Psoas muscle (tissue), 8 donors: ENCODE data around the gene DNAJC19. TPM values are rescaled to one million over a fixed set of nuclear protein-coding genes. Genes with fewer than 3 reads are reported as not detected.
A peak's percentile ranks its signal among the peaks of the same experiment; 100 is the strongest.

Experiments
- ATAC-seq, 4 donors: fragments of 200-7000 bp; cut with Tn5 transposase; one replicate each; pipeline ENCODE4 v1.9.1; 2020; ENCODE audit warnings: moderate library complexity in 3 of 4, mild to moderate bottlenecking in 2 of 4
- DNase-seq, 2 donors: peaks; one replicate each; pipeline ENCODE4 v3.0.0-alpha.2; 2020
- H3K27ac ChIP-seq: fragments of 200-600 bp; one replicate; pipeline ENCODE4 v1.8.0; 2022
- H3K27me3 ChIP-seq, 3 donors: fragments of 200-600 bp in 1 of 3; one replicate each; pipeline versions ENCODE4 v1.6.1 to v1.8.0; 2013 to 2022; ENCODE audit warnings: low read length in 2 of 3, mild to moderate bottlenecking in 2 of 3, moderate library complexity in 1 of 3; ENCODE audit not compliant: insufficient read depth in 3 of 3
- H3K36me3 ChIP-seq, 2 donors: fragments of 200-600 bp in 1 of 2; one replicate each; pipeline versions ENCODE4 v1.6.1 to v1.8.0; 2013 to 2022; ENCODE audit warnings: low read depth in 1 of 2, mild to moderate bottlenecking in 1 of 2, moderate library complexity in 1 of 2; ENCODE audit not compliant: insufficient read depth in 1 of 2
- H3K4me1 ChIP-seq: fragments of 200-600 bp; one replicate; pipeline ENCODE4 v1.8.0; 2022
- H3K4me3 ChIP-seq: fragments of 200-600 bp; one replicate; pipeline ENCODE4 v1.8.0; 2022; ENCODE audit warnings: mild to moderate bottlenecking
- H3K9me3 ChIP-seq: fragments of 200-600 bp; one replicate; pipeline ENCODE4 v1.8.0; 2022
- WGBS, 3 donors: extraction: QIAGEN DNeasy Blood & Tissue Kit; methylation state at CpG; one replicate each; pipeline versions ENCODE4 v1.1.6 to v1.1.7; 2013; 5-methylcytosine and 5-hydroxymethylcytosine counted together
- intact Hi-C, 2 donors: fragments of 100-400 bp; cut with DNase I; formaldehyde crosslinking; loops; one replicate each; pipeline versions ENCODE4 v1.11.0 to v1.14.2; 2022
- polyA plus RNA-seq, 3 donors: library from polyadenylated mRNA; stranded (reverse); fragments of 200-250 nt; gene quantifications; one replicate each; pipeline ENCODE4 v1.2.3, GENCODE V29; 2013
- total RNA-seq, 4 donors: library from RNA; stranded (reverse); fragmentation: NEBNext Ultra II Directional in 2 of 4; extraction: Animal tissue kit (Norgen Biotek cat#: 25700) in 2 of 4; gene quantifications; one replicate each; pipeline versions ENCODE4 v1.2.1 to v1.2.4, GENCODE V29; 2021 to 2023
- TF ChIP-seq, protein P1 (sequence below): fragments of 200-600 bp; IDR thresholded peaks from one replicate; pipeline ENCODE4 v1.8.0; 2022; ENCODE audit warnings: antibody characterized with exemption
- donor health status: healthy with polysubstance abuse.
- donor health status: DM: no; HTN: no; CAD: no; lungs with moderate emphysema.
- donor health status: Bipolar disorder and iron deficiency.
- donor health status: healthy.
- donor health status: DM: yes; HTN: yes; CAD: no.
- donor health status: DM: no; HTN: no; CAD: no.
- donor health status: DM: no; HTN: no; CAD: no.
- donor health status: DM: yes; HTN: yes; CAD: no.

Gene DNAJC19
- total and polyA plus RNA-seq, 7 donors: 37.3 to 90.3 (median 74.1) TPM

DNA sequence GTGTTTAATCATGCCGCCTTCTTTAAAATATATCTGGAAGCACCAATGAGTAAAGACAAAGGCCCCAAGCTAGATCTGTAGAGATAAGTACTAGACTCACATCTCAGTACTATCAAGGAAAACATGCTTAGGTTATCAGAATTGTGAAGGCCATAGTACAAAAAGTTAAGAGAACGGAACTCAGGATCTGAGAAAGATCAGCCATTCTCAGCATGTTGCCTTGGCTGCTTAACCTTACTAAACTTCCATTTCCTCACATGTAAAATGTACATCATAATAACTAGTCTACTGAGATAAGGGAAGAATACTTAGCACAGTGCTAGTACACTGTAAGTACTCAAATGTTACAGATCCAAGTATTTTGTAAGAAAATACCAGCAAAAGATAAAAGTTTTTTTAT, 7.6 kb downstream of the DNAJC19 start:
- H3K36me3 ChIP-seq: peaks cover 8 to 82% of the 10 kb centered on the region in 2 donors
- TF ChIP-seq, protein P1, sequence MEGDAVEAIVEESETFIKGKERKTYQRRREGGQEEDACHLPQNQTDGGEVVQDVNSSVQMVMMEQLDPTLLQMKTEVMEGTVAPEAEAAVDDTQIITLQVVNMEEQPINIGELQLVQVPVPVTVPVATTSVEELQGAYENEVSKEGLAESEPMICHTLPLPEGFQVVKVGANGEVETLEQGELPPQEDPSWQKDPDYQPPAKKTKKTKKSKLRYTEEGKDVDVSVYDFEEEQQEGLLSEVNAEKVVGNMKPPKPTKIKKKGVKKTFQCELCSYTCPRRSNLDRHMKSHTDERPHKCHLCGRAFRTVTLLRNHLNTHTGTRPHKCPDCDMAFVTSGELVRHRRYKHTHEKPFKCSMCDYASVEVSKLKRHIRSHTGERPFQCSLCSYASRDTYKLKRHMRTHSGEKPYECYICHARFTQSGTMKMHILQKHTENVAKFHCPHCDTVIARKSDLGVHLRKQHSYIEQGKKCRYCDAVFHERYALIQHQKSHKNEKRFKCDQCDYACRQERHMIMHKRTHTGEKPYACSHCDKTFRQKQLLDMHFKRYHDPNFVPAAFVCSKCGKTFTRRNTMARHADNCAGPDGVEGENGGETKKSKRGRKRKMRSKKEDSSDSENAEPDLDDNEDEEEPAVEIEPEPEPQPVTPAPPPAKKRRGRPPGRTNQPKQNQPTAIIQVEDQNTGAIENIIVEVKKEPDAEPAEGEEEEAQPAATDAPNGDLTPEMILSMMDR: no peak
- DNase-seq: no peak
- H3K4me3 ChIP-seq: no peak overlapping the region
- intact Hi-C loops: loop anchor here in 1 of 2 donors (5.0 kb wide), 1 partner anchor 110 kb away; no protein-coding TSS in a partner anchor
- H3K27me3 ChIP-seq: no peaks in the 10 kb centered on the region
- H3K4me1 ChIP-seq: peaks cover 22% of the 10 kb centered on the region
- H3K27ac ChIP-seq: peak overlapping the region; percentile 34
- ATAC-seq: no peak
- H3K9me3 ChIP-seq: no peaks in the 10 kb centered on the region
- WGBS, 3 donors: 86 to 98% (median 90%) methylated on average over 2 of the region's 2 CpGs

DNA sequence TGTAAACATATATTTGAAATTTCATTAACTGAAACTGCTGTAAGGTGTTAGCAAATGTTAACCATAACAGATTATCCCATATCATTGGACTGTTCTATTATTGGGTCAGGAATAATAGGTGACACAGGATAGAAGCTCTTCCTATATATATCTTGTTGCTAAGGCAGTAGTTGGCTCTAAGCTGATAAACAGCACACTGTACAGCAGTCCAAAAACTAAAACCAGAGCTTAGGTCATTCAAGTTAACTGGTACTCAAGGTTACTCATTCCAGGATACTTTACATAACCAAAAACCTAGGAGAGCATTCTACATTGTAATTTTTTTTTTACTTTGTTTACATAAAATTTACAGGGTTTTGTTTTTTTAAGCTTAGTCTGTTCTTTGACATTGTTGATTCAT, 8.9 kb downstream of the DNAJC19 start:
- H3K9me3 ChIP-seq: no peaks in the 10 kb centered on the region
- TF ChIP-seq, protein P1: no peak
- no peaks in the 10 kb centered on the region for H3K27me3 ChIP-seq
- H3K36me3 ChIP-seq: peaks cover 8 to 82% of the 10 kb centered on the region in 2 donors
- peak overlapping the region; percentile 31 for H3K4me3 ChIP-seq
- intact Hi-C loops: loop anchor here in 1 of 2 donors (5.0 kb wide), 1 partner anchor 108 kb away; no protein-coding TSS in a partner anchor
- peaks cover 22% of the 10 kb centered on the region for H3K4me1 ChIP-seq
- ATAC-seq: peak; percentile 87 to 95 (median 92)
- H3K27ac ChIP-seq: peak overlapping the region; percentile 77
- DNase-seq: no peak

DNA sequence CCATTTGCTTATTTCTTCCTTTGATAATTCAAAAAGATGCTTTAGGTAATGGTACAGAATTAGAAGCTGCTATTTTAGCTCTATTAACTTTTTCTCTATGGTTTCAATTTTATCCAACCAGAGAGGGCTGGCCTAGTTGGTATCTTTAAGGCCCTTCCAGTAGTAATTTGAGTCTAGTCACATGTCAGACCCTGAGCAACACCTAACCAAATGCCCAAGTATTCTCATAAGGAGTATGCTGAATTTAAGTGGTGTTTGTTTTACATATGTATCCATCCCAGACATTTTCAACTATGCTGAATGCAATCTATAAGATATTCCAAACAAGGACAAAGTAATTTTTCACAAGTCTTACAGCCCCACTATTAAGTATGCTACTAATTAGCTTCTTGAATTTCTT, 9.6 kb downstream of the DNAJC19 start:
- ATAC-seq (peak in 3 of 4 donors; percentile 41 to 61 (median 51)), DNase-seq (no peak)
- TF ChIP-seq, protein P1: no peak
- Histone ChIP-seq H3K27me3 (no peaks in the 10 kb centered on the region), H3K27ac (peak overlapping the region; percentile 77), H3K4me3 (peak overlapping the region; percentile 31), H3K36me3 (peaks cover 8 to 83% of the 10 kb centered on the region in 2 donors), H3K9me3 (no peaks in the 10 kb centered on the region), H3K4me1 (peaks cover 22% of the 10 kb centered on the region)
- intact Hi-C loops: loop anchor here in 1 of 2 donors (5.0 kb wide), 1 partner anchor 108 kb away; no protein-coding TSS in a partner anchor

DNA sequence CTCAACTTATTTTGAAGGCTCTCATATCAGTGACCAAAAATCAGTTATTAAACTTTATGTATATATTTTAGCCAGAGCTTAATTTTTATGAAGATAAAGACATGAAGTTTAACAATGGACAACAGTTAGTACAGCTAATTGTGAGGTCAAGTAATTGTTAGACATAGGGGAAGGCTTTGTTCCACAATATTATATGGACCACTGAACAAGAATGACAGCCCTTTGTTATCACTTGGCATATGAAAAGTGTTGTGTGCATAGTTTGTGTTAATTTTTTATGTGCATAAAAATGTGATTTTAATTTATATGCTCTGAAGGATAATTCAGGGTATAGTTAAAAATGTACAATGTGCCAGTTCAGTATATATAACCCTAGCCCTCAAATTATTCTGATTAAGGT, 12.0 kb downstream of the DNAJC19 start:
- TF ChIP-seq, protein P1: no peak
- Histone ChIP-seq H3K27me3 (no peaks in the 10 kb centered on the region), H3K9me3 (no peaks in the 10 kb centered on the region), H3K36me3 (peaks cover 5 to 82% of the 10 kb centered on the region in 2 donors), H3K27ac (no peak overlapping the region), H3K4me1 (peaks cover 22% of the 10 kb centered on the region), H3K4me3 (no peak overlapping the region)
- ATAC-seq: no peak
- no peak for DNase-seq
- intact Hi-C loops: no loop called here

DNA sequence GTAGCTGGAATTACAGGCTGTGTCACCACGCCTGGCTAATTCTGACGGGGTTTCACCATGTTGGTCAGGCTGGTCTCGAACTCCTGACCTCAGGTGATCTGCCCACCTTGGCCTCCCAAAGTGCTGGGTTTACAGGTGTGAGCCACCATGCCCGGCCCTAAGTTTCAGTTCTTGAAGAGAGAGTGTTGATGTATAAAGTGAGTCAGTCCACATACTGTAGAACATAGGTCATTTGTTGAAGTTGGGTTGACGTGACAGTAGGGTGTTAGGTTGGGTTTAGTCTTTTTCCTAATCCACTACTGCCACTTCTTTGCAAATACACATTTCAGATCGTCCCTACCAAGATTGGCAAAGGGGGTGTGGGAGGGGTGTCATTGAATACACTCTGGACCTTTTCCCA, 15.2 kb downstream of the DNAJC19 start:
- Histone ChIP-seq H3K36me3 (peaks cover 5 to 98% of the 10 kb centered on the region in 2 donors), H3K27ac (no peak overlapping the region), H3K27me3 (no peaks in the 10 kb centered on the region), H3K9me3 (no peaks in the 10 kb centered on the region), H3K4me1 (peaks cover 3% of the 10 kb centered on the region), H3K4me3 (no peak overlapping the region)
- ATAC-seq: peak in 1 of 4 donors; percentile 38
- 85 to 95% (median 87%) methylated on average over 6 of the region's 6 CpGs for WGBS, 3 donors
- DNase-seq: no peak
- TF ChIP-seq, protein P1: no peak
- intact Hi-C loops: loop anchor here (5.0 kb wide), 1 partner anchor 37 kb away; no protein-coding TSS in a partner anchor
